Ascending aorta (tissue), 2 donors: Measurements from ENCODE around the gene GNAT2. TPM values are rescaled to one million over a fixed set of nuclear protein-coding genes. Genes with fewer than 3 reads are reported as not detected.
A peak's percentile ranks its signal among the peaks of the same experiment; 100 is the strongest.

Experiments used
- DNase-seq, 2 donors: peaks; one replicate each; pipeline ENCODE4 v3.0.0-alpha.2; 2019; ENCODE audit warnings: low spot score in 2 of 2
- H3K27ac ChIP-seq, 2 donors: fragments of 200-600 bp; sonication (generic); one replicate each; pipeline ENCODE4 v1.5.1; 2016 to 2017; ENCODE audit warnings: mild to moderate bottlenecking in 1 of 2
- H3K27me3 ChIP-seq: fragments of 200-600 bp; sonication (generic); one replicate; pipeline ENCODE4 v1.5.1; 2017
- H3K36me3 ChIP-seq, 2 donors: fragments of 200-600 bp; sonication (generic); one replicate each; pipeline ENCODE4 v1.5.1; 2016
- H3K4me1 ChIP-seq, 2 donors: fragments of 200-600 bp; sonication (generic); one replicate each; pipeline ENCODE4 v1.5.1; 2016 to 2017; ENCODE audit warnings: mild to moderate bottlenecking in 1 of 2
- H3K4me3 ChIP-seq, 2 donors: fragments of 200-600 bp; sonication (generic); one replicate each; pipeline ENCODE4 v1.5.1; 2016 to 2017; ENCODE audit warnings: mild to moderate bottlenecking in 1 of 2
- H3K9me3 ChIP-seq, 2 donors: fragments of 200-600 bp; sonication (generic); one replicate each; pipeline ENCODE4 v1.5.1; 2016
- CTCF ChIP-seq, 3 experiments: fragments of 200-600 bp in 2 of 3; fragments of 450-650 bp in 1 of 3; sonication (generic) in 2 of 3; IDR thresholded peaks; one replicate each; pipeline ENCODE4 v1.5.1; 2016 to 2019; ENCODE audit warnings: antibody characterized with exemption in 3 of 3, mild to moderate bottlenecking in 1 of 3, moderate library complexity in 1 of 3
- intact Hi-C: fragments of 100-400 bp; cut with DNase I; formaldehyde crosslinking; loops from one replicate; pipeline ENCODE4 v1.15.1; 2023
- total RNA-seq: library from RNA; depleted of rRNA; stranded (reverse); fragments of >200 nt; gene quantifications from one replicate; pipeline ENCODE4 v1.1.0, GENCODE V29; 2016

GNAT2 gene
- total RNA-seq, 1 donor from 2014 or later, result not detected

GRCh38 chr1:109631513-109632505 lies 12.4 kb upstream of the GNAT2 start:
- Histone ChIP-seq H3K27me3 (no peaks in the 10 kb centered on the region), H3K4me3 (no peak overlapping the region), H3K36me3 (peaks cover 40 to 44% of the 10 kb centered on the region in 2 donors), H3K9me3 (no peaks in the 10 kb centered on the region), H3K4me1 (no peaks in the 10 kb centered on the region), H3K27ac (no peak overlapping the region)
- no peak for DNase-seq
- TF ChIP-seq CTCF (IDR thresholded peaks at IDR 0.05), result no peak
- intact Hi-C loops, result no loop called here

GRCh38 chr1:109630898-109631512 lies 11.6 kb upstream of the GNAT2 start:
- H3K27ac ChIP-seq, result no peak overlapping the region
- H3K9me3 ChIP-seq, result no peaks in the 10 kb centered on the region
- H3K27me3 ChIP-seq, result no peaks in the 10 kb centered on the region
- no peak for TF ChIP-seq CTCF (IDR thresholded peaks at IDR 0.05)
- no peak for DNase-seq
- H3K4me1 ChIP-seq, result no peaks in the 10 kb centered on the region
- no peak overlapping the region for H3K4me3 ChIP-seq
- intact Hi-C loops, result no loop called here
- peaks cover 48 to 49% of the 10 kb centered on the region in 2 donors for H3K36me3 ChIP-seq

GRCh38 chr1:109630081-109630897 lies 10.9 kb upstream of the GNAT2 start:
- peak in 1 of 2 donors; percentile 58 for DNase-seq
- Histone ChIP-seq H3K4me1 (no peaks in the 10 kb centered on the region), H3K27ac (no peak overlapping the region), H3K4me3 (no peak overlapping the region), H3K9me3 (no peaks in the 10 kb centered on the region), H3K36me3 (peaks cover 49 to 50% of the 10 kb centered on the region in 2 donors), H3K27me3 (no peaks in the 10 kb centered on the region)
- intact Hi-C loops, result no loop called here
- peak in 2 of 3 experiments; percentile 29 to 58 for TF ChIP-seq CTCF (IDR thresholded peaks at IDR 0.05)

GRCh38 chr1:109629372-109630030 lies 10.1 kb upstream of the GNAT2 start:
- H3K4me3 ChIP-seq, result no peak overlapping the region
- H3K9me3 ChIP-seq, result no peaks in the 10 kb centered on the region
- intact Hi-C loops, result no loop called here
- H3K36me3 ChIP-seq, result peaks cover 49 to 50% of the 10 kb centered on the region in 2 donors
- TF ChIP-seq CTCF (IDR thresholded peaks at IDR 0.05), result no peak
- no peak for DNase-seq
- no peak overlapping the region for H3K27ac ChIP-seq
- H3K4me1 ChIP-seq, result peaks cover 0 to 2% of the 10 kb centered on the region in 2 donors
- H3K27me3 ChIP-seq, result no peaks in the 10 kb centered on the region
